NOMO-1 treated with DMSO at 0.1 percent for 48 hours (cell line): ENCODE measurements around the gene NIM1K.
"Not testable (repeated sequence)": the region's sequence is repeated elsewhere in the genome, so short reads cannot be mapped to it uniquely, and the experiment has no call there.

Experiments
- DNase-seq: peaks from one replicate; lab custom pipeline; 2025; ENCODE audit not compliant: unreplicated experiment; lab: John Stamatoyannopoulos, UW

NIM1K gene

DNA sequence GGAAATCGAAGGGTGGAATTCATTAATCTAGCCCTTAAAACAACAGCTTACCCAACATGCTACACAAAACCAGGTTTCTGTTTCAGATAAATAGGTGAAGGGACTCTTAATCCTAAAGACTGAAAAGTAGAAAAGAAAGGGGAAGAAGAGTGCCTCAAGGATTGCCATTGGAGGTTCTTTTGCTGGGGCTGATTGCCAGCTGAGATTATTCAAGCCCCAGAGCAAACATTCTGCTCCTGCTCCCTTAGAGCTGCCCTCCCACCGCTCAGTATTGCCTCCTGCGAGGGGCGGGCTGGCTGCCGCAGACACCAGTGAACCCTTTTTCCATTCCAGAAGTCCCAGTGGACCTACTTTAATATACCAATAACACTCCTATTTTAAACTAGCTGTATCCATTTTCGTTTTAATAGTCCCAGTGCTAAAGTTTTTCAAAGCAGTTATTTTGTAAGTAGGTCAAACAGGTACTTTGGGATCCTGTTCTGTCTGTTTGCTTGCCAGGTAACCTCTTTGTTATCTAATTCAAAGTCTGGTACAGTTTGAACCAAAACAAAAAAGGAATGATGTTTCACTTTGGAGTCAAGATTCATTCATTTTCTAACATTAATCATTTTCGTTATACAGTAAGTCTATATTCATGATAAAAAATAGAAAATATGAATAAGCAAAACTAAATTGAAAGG, 82.5 kb downstream of the NIM1K start:
- no peak for DNase-seq

DNA sequence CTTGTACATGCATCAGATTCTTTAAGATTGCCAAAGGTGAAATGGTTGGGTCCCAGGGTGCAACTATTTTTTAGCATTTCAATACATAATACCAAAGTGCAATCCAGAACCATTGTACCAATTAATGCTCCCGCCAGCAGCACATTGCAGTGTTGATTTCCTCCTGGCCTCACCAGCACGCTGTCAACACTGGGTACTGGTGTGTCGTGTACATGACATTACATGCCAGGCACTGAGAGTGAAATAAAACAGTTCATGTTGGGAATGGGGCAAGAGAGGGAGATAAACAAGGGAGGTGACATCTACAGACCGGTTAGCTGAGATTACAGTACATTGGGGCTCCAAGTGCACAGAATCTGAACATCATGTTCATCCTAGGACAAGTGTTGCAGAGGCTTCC, 83.4 kb downstream of the NIM1K start:
- DNase-seq, result no peak

DNA sequence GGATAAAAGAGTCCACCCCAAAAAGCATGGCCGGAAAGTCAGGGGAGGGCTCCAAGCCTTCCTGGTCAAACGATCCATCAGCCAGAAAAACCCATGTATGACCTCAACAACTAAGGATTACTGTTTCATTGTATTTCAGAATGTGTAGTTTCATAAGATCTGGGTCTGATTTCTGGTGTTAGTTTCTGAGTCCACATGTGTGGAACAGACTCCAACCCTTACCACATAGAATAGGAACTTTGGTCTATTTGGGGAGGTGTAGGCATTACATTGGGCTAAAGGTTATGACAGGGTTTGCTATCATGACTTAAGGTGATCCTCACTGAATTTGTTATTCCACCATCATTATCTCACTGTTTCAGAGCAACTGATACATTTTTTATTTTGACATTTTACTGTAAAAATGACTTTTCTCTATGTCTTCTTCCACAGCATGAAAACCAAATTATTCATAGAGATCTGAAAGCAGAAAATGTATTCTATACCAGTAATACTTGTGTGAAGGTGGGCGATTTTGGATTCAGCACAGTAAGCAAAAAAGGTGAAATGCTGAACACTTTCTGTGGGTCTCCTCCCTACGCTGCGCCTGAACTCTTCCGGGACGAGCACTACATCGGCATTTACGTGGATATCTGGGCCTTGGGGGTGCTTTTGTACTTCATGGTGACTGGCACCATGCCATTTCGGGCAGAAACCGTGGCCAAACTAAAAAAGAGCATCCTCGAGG, 87.7 kb downstream of the NIM1K start:
- DNase-seq, result no peak

DNA sequence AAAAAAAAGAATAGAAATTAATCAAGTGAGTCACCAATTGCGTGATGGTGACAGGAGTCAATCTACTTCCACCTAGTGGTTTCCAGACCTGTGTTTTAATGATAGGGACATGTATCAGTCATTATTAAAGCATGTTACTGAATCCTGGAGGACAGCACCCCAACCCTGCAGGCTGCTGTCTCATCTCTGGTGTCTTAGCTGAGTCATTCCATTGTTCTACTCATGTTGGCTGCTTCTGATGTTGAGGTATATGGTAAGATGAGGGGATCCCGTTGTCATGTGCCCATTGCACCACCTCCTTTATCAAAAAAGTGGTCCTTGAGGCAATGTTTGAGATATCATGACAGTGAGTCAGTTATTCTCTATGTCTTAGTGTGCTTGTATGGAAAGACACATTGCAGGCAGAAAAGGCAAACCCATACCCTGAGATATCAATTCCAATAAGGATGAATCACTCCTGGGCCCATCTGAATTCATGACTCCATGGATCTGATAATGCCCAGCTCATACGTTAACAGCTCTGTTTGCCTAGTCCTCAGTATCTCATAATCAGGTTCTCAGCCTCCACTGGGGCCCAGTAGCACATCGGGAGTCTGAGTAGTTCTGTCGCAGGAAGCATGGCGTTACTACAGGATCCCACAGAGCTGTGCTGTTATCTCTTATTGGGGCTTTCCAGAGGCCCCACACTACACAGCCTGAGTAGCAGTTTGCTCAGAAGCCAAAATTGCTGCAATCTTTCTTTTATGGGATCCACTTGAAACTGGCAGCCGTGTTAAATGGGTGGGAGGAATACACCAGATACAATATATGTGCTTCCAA, 90.0 kb downstream of the NIM1K start:
- DNase-seq, result no peak

DNA sequence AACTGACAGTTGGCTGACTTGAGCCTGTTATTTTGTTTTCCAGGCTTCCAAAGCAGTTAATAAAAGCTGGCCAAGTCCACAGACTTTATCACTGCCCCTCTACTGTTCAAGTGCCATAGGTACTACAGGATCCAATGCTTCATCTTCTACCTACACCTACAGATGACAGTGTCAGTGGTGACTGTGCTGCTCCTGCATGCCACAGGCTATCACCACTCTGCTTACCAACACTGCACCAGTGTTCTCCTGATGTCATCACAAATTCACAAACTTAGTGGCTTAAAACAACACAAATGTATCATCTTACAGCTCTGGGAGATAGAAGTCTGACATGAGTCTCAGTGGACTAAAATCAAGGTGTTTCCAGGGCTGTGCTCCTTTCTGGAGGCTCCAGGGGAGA, 94.6 kb downstream of the NIM1K start:
- no peak for DNase-seq

DNA sequence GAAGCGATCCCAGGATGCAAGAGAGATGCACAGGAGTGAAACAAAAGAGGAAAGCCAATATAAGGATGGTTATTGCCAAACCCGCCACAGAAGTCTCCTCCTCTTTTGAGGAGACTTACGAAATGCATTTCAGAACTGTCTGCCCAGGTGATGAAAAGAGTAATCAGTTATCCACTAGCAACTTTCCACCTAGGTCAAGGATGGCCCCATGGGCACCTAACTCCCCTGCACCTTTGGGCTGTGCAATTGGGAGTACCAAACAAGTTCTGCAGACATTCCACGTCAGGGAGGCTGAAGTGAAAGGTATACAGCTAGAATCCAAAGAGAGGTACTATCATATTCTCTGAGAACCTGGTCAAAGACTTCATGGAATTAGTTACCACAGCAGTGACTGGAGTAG, 95.5 kb downstream of the NIM1K start:
- no peak for DNase-seq

DNA sequence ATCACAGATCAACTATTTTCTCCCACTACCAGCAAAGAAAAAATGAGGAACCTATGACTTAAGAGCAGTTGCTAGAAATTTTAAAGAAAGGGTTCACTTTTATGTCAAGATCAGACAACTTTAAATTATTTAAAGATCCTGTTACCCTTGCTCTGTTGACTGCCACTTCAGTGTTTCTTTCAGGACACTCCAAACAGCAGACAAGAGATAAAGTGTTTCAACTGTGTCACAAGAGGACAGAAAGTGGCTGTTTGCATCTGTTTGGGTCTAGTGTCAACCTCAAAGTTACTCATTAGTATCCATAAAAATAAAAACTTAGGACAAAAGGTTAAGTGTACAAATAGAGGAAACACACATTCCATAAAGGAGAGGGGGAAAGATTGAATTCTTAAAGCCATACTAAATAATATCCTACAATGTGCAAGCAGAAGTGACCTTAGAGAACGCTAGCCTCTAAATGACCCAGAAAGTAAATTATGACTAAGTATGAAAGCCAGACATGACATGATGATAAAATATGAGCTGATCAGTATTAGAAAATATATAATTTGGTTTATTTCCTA, 96.3 kb downstream of the NIM1K start:
- no peak for DNase-seq

DNA sequence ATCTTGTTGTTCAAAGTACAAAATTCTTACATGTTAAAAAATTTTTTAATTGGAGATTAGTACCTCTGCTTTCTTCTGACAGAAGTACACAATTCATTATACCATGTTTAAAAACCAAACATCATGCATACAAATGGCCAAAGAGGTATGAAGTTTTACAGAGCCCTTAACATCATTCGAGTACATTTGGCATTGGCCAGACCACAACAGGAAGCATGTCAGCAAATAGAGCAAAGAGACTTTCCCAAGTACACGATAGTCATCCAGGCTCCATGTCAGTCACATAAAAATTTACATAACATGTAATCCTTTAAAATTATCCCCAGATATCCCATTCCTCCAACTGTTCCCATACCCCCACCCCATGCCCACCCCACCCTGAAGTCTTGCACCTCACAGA, 98.7 kb downstream of the NIM1K start:
- no peak for DNase-seq

DNA sequence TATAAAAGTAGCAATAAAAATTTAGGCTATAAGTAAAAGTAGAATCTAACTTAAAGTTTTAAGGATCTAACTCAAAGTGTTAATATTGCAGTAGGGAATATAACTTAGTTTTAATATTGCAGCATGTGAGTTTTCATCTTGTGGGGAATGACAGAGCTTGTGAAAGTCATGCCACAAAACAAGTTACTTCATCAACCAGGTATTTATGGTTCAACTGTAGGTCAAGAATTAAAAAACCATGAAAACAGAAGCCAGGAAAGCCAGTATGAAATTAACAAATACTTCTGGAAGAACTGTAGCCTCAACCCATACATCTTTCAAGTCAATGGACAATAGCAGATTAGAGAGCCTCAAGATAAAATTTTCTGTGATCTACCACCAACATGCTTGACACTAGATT, 102.2 kb downstream of the NIM1K start:
- DNase-seq, result no peak

DNA sequence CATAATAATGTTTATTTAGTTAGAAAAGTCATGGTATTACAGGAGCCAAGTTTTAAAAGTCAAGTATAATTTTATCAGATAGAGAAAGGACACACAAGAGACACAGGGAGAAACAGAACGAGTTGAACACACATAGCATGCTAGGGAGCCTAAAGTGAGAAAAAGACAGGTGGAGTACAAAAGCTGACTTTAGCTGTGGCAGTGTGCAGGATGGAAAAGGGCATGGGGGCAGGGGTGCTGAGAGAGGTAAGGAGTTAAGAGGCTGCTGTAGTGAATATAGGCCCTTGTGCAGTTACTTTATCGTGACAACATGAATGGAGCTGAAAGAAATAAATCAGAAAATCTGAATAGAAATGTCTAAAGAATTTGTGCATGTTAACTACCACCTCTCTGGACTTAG, 103.2 kb downstream of the NIM1K start:
- no peak for DNase-seq

DNA sequence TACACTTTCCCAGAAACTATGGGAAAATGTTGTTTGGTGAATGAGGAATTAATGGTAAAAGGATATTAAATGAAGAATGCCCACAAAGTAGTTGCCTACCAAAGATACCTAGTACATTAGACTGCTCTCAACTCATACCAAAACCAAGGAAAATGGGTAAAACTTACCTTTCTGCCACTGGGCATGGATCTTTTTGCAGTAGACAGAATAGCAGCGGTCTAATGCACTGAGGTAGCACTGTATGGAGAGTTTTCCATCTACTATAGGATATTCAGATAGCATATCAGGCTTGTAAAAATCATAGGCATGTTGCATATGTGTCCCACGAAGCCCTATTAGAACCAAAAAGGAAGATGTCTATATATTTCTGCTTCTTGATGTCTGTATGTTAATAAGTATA, 104.8 kb downstream of the NIM1K start:
- DNase-seq, result no peak

DNA sequence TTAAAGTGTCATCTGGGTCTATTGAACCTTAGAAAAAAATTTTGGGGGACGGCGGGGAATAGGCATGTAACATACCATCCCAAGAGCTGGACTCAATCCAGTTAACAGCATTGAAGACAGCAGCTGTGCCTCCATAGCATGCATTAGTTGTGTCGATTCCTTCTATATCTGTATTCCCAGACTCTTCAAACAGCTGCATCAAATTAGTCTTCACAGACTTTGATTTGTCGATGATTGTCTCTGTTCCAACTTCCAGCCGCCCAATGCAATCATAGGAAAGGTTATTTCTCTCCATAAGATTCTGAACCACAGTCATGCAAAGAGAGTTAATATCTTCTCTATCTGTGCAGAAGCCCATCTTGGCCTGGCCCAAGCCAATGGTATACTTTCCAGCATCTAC, 106.4 kb downstream of the NIM1K start:
- DNase-seq, result no peak

DNA sequence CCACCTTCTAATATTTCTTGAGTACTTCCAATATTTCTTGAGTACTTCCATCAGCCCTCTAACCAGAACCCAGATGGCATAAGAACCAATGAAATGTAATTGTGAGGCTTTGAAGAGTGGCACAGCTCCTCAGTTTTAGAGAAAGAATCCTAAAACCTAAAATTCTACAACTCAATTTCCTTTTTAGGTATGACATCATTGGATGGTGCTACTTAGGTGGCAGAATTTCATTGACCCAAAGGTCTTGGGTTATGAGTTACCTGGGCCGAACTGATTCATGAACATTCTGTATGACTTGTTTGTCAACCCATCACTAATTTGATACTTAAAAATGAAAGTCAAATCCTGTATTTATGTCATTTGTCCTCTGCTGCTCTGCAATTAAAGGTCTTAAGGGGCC, 108.1 kb downstream of the NIM1K start:
- DNase-seq, result no peak

DNA sequence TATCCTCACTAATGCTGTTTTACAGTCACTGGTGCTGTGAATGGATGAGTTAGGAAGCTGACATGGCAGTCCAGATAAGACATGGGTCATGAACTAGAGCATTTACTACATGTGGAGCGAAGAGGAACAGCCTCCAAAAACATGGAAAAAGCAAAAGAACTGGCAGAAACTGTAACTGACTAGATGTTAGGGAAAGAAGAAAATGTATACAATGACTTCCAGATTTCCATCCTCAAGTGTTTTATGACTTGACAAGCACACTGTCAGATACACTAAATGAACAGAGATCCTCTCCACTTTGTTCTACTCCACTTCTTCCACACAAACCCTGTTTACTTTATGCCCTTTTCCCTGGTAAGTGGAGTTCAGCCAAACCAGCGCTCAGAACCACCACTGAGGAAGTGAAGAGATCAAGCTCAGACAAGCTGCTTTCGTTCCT, 109.6 kb downstream of the NIM1K start:
- no peak for DNase-seq

DNA sequence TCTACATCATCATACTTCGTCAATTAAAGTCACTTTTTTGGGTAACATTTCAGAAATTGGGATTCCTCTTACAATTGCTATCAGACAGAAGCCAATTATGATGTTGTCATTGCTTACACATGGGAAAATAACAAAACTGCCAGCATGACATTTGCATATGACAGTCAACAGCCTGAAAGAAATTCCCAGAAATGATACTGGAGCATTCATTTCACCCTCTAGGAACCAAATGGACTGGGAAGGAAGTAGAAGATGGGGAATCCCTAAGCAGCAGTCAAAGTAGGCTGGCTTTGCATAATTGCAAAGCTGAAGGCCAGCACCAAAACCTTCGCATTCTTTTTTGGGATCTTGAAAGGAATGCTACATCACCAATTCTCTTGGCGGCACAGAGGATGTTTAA, 110.5 kb downstream of the NIM1K start:
- no peak for DNase-seq

DNA sequence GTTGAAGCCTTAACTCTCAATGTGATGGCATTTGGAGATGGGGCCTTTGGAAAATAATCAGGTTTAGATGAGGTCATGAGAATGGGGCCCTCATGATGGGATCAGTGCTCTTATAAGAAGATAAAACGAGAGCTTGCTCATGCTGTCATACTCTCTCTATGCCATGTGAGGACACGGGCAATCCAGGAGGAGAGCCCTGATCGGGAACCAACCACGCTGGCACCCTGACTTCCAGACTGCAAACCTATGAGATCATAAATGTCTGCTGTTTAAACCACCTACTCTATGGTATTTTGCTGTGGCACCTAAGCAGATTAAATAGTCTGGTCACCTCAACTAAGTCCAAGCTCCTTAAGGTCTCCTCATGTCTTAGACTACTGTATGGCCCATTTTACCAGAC, 111.2 kb downstream of the NIM1K start:
- no peak for DNase-seq

DNA sequence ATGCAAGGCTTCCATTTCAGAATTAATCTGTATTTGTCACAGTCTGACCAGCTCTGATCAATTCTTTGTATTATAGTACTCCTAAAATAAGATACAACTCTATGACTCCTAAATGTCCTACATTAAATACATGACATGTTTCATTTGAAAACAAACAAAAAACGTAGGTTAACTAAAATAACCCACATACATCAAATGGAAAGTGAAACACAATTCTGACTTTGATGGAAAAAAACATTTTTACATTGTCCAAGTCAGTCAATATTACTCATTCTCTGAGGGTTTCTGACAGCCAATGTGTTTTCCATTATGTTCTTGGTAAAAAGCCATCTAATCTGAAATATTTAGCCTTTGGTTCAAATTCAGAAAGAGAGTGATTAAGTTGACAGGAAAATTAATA, 112.5 kb downstream of the NIM1K start:
- DNase-seq, result no peak

DNA sequence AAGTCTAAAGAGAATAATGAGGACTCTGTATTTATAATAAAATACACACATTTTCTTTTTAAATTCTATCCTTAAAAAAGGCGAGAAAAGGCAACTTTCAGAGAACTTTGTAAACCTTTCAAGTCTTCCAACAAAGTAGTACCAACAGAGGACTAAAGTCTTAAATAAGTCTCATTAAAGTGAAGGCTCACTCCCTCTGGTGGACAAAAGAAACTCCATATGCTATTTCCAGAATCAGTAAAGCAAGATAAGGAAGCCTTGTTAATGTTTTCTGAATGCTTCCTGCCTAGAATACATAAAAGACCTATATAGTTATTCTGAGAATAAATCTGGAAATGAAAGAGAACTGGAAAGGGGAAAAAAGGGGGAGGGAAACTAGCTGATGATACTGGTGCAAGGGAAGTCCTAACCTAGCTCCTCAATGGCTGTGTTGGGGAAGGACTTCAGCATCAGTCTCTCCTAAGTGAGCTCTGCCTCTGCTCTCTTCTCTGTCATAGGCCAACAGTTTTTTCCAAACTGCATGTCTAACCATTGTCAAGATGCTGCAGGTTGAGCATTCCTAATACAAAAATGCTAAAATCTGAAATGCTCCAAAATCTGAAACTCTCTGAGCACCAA, 114.0 kb downstream of the NIM1K start:
- DNase-seq, result peak; percentile 89

DNA sequence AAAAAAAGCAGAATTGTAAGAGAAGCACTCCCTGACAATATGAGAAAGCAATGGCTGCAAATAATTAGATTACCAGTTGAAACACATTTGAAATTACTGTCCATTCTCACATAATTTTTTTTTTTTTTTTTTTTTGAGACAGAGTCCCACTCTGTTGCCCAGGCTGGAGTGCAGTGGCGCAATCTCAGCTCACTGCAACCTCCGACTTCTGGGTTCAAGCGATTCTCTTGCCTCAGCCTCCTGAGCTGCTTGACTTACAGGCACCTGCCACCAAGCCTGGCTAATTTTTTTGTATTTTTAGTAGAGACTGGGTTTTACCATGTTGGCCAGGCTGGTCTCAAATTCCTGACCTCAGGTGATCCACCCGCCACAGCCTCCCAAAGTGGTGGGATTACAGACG, 114.9 kb downstream of the NIM1K start:
- not testable (repeated sequence) for DNase-seq

DNA sequence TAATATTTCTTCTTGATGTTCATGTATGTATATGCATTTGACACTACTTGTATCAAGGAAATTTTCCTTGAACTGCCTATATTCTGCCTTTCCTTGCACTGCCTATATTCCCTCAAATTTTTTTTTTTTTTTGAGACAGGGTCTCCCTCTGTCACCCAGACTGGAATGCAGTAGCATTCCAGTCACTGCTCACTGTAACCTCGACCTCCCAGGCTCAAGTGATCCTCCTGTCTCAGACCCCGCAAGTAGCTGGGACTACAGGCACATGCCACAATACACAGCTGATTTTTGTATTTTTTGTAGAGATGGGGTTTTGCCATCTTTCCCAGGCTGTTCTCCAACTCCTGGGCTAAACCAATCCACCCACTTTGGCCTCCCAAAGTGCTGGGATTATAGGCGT, 117.1 kb downstream of the NIM1K start:
- DNase-seq, result no peak

DNA sequence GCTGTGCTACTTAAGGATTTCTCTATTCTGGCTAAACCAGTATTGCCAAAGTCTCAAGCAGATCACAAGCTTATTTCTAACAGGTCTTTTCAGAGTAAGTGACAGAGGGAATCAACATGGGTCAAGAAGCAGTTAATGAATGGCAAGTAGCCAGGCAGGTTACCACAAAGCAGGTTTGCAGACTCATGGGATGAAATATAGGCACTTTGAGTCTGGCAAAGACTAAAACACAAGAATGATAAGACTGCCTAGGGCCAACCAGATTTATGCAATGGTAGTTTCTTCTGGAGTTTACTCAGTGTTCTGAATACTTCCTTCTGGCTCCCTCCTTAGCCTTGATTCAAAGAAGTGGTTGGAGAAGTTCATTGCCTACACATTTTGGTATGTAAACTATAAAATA, 117.6 kb downstream of the NIM1K start:
- DNase-seq, result no peak
